Fibroblast of lung (primary cell): ENCODE data around the gene SPOCD1. TPM values are rescaled to one million over a fixed set of nuclear protein-coding genes. Genes with fewer than 3 reads are reported as not detected.

ENCODE experiments used
- DNase-seq, 2 donors: peaks; one replicate each; pipeline versions ENCODE4 v3.0.0 to v3.0.0-alpha.2; 2010; ENCODE audit warnings: low read depth in 2 of 2
- H2AFZ ChIP-seq: 2 replicates; pipeline ENCODE4 v1.5.1; 2012; ENCODE audit warnings: low read length, control low read depth, inconsistent platforms
- H3K27ac ChIP-seq: 2 replicates; pipeline ENCODE4 v1.5.1; 2011; ENCODE audit warnings: low read length, control low read depth; ENCODE audit not compliant: insufficient read depth
- H3K27me3 ChIP-seq: 2 replicates; pipeline ENCODE4 v1.5.1; 2011; ENCODE audit warnings: mild to moderate bottlenecking, low read length; ENCODE audit not compliant: control insufficient read depth, insufficient read depth
- H3K36me3 ChIP-seq: 2 replicates; pipeline ENCODE4 v1.5.1; 2011; ENCODE audit warnings: low read length; ENCODE audit not compliant: control insufficient read depth, insufficient read depth
- H3K4me1 ChIP-seq: 2 replicates; pipeline ENCODE4 v1.5.1; 2011; ENCODE audit warnings: low read length; ENCODE audit not compliant: control insufficient read depth, insufficient read depth; ENCODE audit errors: extremely low read depth
- H3K4me2 ChIP-seq: 2 replicates; pipeline ENCODE4 v1.5.1; 2011; ENCODE audit warnings: low read length, control low read depth; ENCODE audit not compliant: insufficient read depth; ENCODE audit errors: extremely low read depth
- H3K4me3 ChIP-seq, 4 experiments: fragments of 200-600 bp in 1 of 4; sonication (generic) in 1 of 4; replicated peaks in 1 of 4; 2 replicates each; pipeline ENCODE4 v1.5.1; 2011 to 2016; ENCODE audit warnings: low read length in 4 of 4, low read depth in 3 of 4, mild to moderate bottlenecking in 3 of 4, control low read depth in 2 of 4, inconsistent platforms in 1 of 4, mixed read lengths in 1 of 4; ENCODE audit not compliant: insufficient read depth in 1 of 4; ENCODE audit errors: control extremely low read depth in 1 of 4
- H3K79me2 ChIP-seq: 2 replicates; pipeline ENCODE4 v1.5.1; 2012; ENCODE audit warnings: mild to moderate bottlenecking, low read length, inconsistent platforms; ENCODE audit not compliant: control insufficient read depth, insufficient read depth
- H3K9ac ChIP-seq: 2 replicates; pipeline ENCODE4 v1.5.1; 2011; ENCODE audit warnings: mild to moderate bottlenecking, low read length, control low read depth; ENCODE audit not compliant: insufficient read depth
- H3K9me3 ChIP-seq: 2 replicates; pipeline ENCODE4 v1.5.1; 2012; ENCODE audit warnings: low read depth, low read length; ENCODE audit not compliant: control insufficient read depth, insufficient read depth
- H4K20me1 ChIP-seq: 2 replicates; pipeline ENCODE4 v1.5.1; 2011; ENCODE audit warnings: low read length; ENCODE audit not compliant: control insufficient read depth, insufficient read depth; ENCODE audit errors: extremely low read depth
- EZH2 ChIP-seq: IDR thresholded peaks from 2 replicates; pipeline ENCODE4 v1.5.1; 2012; ENCODE audit warnings: low read length, control low read depth, mild to moderate bottlenecking; ENCODE audit errors: missing control alignments
- polyA plus RNA-seq, 2 donors: library from polyadenylated mRNA; depleted of rRNA in 1 of 2; stranded (reverse) in 1 of 2; unstranded in 1 of 2; fragments of >200 nt; gene quantifications; 2 replicates each; pipeline ENCODE4 v1.2.1, GENCODE V29; 2011 to 2012; ENCODE audit warnings: missing spikeins in 1 of 2
- total RNA-seq: library from RNA; depleted of rRNA; stranded (reverse); fragments of >200 nt; gene quantifications from 2 replicates; pipeline ENCODE4 v1.2.1, GENCODE V29; 2014
- TF ChIP-seq, protein P1 (sequence below), 2 donors: IDR thresholded peaks in 1 of 2; conservative IDR thresholded peaks in 1 of 2; 1 replicate in 1 of 2; 2 replicates in 1 of 2; pipeline ENCODE4 v1.5.1; 2011 to 2012; ENCODE audit warnings: low read length in 2 of 2, control low read depth in 1 of 2, inconsistent platforms in 1 of 2, low read depth in 1 of 2, mild to moderate bottlenecking in 1 of 2

SPOCD1 gene
- total and polyA plus RNA-seq, 2 donors (not counting 1 experiment from before 2014, with no cell fraction given): 47.2 to 55.4 TPM

DNA sequence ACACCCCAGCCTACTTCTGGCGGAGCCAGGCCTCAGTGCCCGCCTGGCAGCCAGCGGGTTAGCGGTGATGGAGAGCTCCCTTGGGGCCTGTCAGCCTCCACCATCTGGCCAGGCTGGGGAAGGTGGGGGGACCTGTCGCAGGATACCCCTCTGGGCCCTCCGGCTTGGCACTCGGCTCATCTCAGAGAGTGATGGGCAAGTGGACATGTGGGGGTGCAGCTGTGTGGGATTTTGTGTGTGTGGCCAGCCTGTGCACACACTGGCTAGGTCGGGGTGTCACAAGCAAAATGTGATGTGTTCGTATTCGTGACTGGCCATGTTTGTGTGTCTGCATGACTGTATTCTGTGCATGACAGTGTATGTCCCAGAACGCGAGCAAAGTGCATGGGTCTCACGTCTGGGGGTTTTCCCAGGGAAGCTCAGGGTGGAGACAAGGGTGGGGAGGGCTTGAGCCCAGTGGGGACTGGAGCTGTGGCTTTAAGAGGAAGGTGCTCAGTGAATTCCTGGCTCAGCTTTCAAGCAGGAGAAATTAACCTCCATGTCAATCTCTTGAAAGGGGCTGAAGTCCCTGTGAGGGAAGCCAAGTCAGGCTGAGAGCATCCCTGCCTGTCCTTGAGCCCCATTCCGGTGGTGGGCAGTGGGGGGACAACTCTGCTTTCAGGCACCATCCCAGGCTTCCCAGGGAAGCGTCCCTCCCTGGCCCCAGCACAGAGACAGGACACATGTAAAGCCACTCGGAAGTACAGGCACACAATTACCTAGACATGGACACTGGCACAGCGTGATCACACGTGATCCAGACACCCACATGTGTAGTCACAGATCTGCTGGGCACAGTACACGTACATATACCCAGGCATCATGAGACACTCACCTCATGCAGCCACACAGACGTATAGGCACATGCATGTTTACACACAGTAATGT lies 30.5 kb downstream of the SPOCD1 start:
- Histone ChIP-seq H3K36me3 (no peaks in the 10 kb centered on the region), H4K20me1 (no peaks in the 10 kb centered on the region)

DNA sequence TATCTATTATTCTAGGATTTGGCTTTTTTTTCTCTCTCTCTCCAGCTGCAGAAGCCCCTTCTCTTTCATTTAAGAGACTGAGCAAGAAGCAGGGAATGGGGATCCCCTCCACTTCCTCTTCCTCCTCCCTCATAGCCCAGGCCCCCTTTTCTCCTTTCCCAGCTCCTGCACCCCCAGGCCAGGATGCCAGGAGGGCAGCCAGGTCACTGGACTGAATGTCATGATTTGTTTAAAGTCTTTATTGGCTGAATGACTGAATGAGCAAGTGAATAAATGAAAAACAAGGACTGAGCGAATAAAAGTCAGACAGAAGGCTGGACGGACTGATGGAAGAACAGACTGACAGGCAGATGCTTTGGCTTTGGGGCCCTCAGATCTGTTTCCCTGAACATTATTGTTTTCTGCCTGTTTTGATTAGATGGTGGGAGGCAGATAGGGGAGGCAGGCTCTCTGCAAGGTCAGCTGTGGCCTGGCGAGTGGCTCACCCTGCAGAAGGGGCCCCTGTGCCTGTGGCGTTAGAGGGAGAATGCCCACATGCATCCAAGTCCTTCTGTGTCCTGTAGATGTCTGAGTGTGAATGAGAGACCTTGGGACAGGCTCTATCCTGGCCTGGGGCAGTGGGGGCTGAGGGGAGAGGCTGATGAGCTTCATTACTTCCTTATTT lies 31.3 kb downstream of the SPOCD1 start:
- no peaks in the 10 kb centered on the region for H4K20me1 ChIP-seq
- H3K4me1 ChIP-seq: peaks cover 7% of the 10 kb centered on the region
- no peaks in the 10 kb centered on the region for H3K79me2 ChIP-seq
- H3K9ac ChIP-seq: no peak overlapping the region
- no peak overlapping the region for H3K4me3 ChIP-seq
- H3K36me3 ChIP-seq: no peaks in the 10 kb centered on the region
- no peak for DNase-seq
- H2AFZ ChIP-seq: no peak overlapping the region
- H3K4me2 ChIP-seq: no peak overlapping the region
- H3K27me3 ChIP-seq: no peaks in the 10 kb centered on the region
- no peaks in the 10 kb centered on the region for H3K9me3 ChIP-seq
- no peak overlapping the region for H3K27ac ChIP-seq
- TF ChIP-seq, protein P1, sequence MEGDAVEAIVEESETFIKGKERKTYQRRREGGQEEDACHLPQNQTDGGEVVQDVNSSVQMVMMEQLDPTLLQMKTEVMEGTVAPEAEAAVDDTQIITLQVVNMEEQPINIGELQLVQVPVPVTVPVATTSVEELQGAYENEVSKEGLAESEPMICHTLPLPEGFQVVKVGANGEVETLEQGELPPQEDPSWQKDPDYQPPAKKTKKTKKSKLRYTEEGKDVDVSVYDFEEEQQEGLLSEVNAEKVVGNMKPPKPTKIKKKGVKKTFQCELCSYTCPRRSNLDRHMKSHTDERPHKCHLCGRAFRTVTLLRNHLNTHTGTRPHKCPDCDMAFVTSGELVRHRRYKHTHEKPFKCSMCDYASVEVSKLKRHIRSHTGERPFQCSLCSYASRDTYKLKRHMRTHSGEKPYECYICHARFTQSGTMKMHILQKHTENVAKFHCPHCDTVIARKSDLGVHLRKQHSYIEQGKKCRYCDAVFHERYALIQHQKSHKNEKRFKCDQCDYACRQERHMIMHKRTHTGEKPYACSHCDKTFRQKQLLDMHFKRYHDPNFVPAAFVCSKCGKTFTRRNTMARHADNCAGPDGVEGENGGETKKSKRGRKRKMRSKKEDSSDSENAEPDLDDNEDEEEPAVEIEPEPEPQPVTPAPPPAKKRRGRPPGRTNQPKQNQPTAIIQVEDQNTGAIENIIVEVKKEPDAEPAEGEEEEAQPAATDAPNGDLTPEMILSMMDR (conservative IDR thresholded peaks at IDR 0.05 in 1 of 2, IDR thresholded peaks at IDR 0.05 in 1 of 2; ENCODE audit: low read depth in 1 of 2, low read length in 2 of 2): no peak
- no peak for TF ChIP-seq EZH2

More for the DNA sequence above, 30.5 kb downstream of the SPOCD1 start:
- Histone ChIP-seq H3K9me3 (no peaks in the 10 kb centered on the region), H3K4me2 (no peak overlapping the region), H3K4me3 (no peak overlapping the region), H3K9ac (no peak overlapping the region), H2AFZ (no peak overlapping the region), H3K27me3 (no peaks in the 10 kb centered on the region), H3K4me1 (peaks cover 13% of the 10 kb centered on the region), H3K79me2 (no peaks in the 10 kb centered on the region), H3K27ac (no peak overlapping the region)
- no peak for TF ChIP-seq EZH2
- TF ChIP-seq, protein P1 (conservative IDR thresholded peaks at IDR 0.05 in 1 of 2, IDR thresholded peaks at IDR 0.05 in 1 of 2; ENCODE audit: low read depth in 1 of 2, low read length in 2 of 2): no peak
- no peak for DNase-seq

DNA sequence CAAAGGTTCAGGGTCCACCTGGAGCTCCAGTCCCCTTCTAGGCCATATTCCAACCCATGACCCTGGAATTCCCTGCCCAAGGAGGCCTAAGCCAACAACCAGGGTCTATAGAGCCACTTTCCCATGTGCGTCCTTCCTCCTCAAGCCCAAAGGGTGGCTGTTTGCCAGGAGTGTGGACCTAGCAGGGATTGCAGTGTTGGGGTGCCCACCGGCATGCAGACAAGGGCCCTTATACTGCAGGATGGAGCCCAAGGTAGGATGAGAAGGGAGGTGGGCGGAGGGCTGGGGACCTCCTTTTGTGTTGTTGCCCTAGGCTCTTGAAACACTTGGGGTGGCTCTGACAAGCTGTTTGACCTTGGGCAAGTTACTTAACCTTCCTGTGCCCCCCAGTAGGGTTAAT lies 32.0 kb downstream of the SPOCD1 start:
- H4K20me1 ChIP-seq: no peaks in the 10 kb centered on the region
- no peak overlapping the region for H3K27ac ChIP-seq
- no peak overlapping the region for H2AFZ ChIP-seq
- TF ChIP-seq, protein P1 (conservative IDR thresholded peaks at IDR 0.05 in 1 of 2, IDR thresholded peaks at IDR 0.05 in 1 of 2; ENCODE audit: low read depth in 1 of 2, low read length in 2 of 2): no peak
- no peak for TF ChIP-seq EZH2
- no peak overlapping the region for H3K4me2 ChIP-seq
- H3K4me1 ChIP-seq: peaks cover 6% of the 10 kb centered on the region
- no peaks in the 10 kb centered on the region for H3K27me3 ChIP-seq
- DNase-seq: no peak
- H3K4me3 ChIP-seq: no peak overlapping the region
- no peak overlapping the region for H3K9ac ChIP-seq
- H3K79me2 ChIP-seq: no peaks in the 10 kb centered on the region
- H3K9me3 ChIP-seq: no peaks in the 10 kb centered on the region
- no peaks in the 10 kb centered on the region for H3K36me3 ChIP-seq
